Activated gamma-delta T cell treated with Interleukin-2 at 50 U/mL for 16 hours (primary cell): ENCODE data around the gene ZNF646.
A peak's percentile ranks its signal among the peaks of the same experiment; 100 is the strongest.

Experiments used
- DNase-seq: peaks from one replicate; pipeline ENCODE4 v3.0.0-alpha.2; 2020

The ZNF646 gene

DNA sequence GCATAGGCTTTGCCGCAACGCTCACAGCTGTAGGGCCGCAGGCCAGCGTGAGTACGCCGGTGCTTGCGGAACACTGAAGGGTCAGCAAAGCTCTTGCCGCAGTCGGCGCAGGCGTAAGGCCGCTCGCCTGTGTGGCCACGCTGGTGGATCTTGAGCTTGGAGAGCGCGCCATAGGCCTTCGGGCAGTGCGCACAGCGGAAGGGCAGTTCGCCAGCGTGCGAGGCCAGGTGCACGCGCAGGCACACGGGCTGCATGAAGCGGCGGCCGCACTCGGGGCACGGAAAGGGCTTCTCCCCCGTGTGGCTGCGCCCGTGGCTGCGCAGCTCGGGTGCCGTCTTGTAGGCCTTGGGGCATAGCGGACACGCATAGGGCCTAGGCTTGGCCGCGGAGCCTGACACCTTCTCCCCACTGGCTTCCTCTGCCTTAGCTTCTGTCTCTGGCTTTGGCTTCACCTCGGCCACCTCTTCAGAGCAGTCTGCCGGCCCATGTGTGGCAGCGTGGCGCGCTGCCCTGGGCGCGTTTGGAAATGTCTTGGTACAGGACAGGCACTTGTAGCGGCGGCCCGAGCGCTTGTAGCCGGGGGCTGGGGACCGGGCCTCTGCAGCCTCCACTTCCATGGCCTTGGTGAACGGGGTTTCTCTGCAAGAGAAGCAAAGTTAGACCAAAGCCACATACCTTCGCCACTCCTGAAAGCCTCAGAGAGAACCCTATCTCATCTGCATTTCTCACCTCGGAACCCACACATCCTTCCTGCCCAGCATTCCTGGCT lies 10.2 kb upstream of the ZNF646 start:
- DNase-seq: peak; percentile 26

DNA sequence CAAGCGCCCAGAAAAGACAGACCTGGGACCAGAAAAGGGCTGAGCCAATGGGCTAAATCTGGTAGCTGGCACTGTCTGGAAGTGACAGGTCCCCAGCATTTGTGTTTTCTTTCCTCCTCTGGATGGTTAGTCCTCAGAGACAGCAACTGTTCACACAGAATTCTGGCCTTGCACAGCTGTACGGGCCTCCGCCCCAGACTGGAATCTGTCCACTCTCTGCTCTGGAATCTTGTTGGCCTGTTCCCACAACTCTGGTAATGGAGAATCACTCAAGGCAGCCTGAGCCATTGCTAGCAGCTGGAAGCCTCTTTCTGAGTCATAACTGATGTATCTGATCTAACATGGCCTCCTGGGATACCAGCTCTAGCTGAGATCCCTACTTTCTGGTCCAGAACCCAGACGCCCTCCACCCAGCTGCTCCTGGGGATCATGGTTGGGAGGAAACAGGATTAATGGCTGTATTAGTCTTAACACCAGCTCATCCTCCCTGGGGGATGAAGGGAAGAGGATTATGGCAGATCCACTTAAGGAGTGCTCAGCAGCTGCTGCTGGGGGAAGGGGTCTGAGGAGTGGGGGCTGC lies 9.2 kb upstream of the ZNF646 start:
- DNase-seq: no peak

DNA sequence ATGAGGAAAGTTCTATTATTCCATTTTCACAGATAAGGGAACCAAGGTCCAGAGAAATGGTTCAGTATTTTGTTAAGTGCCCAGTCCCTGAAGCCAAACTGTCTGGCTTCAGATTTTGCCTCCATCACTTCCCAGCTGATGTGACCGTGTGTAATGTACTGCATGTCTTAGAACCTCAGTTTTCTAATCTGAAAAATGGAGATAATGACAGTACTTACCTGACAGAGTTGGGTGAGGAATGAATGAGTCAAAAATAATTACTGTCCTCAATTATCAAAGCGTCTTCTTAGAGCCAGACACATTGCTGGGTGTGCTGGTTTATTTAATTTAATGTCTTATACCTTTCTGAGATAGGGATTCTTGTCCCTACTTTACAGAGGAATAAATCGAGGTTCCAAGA lies 6.9 kb upstream of the ZNF646 start:
- DNase-seq: no peak

DNA sequence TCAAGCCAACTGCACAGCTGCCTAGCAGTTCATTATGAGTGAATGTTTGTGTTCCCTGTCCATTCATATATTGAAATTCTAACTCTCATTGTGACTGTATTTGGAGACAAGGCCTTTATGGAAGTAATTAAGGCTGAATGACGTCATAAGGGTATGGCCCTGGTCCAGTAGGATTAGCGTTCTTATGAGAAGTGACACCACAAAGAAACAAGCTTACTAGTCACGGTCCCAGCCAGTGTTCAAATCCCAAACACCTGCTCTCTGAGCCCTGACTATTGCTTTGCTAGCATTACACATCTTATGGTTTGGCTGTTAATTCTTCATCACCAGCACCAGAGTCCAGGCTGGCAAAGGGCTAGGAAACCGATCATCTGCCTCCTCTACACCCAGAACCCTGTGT lies 2.4 kb upstream of the ZNF646 start:
- DNase-seq: no peak

DNA sequence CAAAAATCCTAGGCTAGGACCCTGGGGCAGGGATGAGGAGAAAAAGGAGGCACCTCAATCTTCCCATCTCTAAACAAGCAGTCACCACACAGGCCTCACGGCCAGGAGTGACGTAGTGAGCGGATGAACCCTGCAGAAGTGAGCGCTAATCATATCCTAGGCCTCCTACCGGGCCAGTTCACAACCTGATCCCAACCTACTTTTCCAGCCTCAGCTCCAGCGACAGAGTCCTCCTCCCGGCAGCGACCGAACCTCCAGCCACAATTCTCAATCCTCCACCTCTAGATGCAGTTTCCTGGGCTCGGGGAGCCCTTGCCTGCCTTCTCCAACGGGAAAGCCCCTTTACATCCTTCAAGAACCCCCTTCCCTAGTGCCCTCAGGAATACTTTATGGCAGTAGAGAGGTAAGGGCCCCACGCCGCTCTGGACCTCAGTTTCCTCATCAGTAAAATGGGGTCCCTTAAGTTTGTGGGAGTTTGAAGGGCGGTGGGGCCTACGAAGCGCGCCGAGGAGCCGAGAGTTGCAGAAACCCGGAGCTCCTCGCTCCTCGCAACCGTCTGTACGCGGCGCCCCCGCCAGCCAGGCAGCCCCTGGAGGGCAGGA lies 1.6 kb upstream of the ZNF646 start:
- no peak for DNase-seq

DNA sequence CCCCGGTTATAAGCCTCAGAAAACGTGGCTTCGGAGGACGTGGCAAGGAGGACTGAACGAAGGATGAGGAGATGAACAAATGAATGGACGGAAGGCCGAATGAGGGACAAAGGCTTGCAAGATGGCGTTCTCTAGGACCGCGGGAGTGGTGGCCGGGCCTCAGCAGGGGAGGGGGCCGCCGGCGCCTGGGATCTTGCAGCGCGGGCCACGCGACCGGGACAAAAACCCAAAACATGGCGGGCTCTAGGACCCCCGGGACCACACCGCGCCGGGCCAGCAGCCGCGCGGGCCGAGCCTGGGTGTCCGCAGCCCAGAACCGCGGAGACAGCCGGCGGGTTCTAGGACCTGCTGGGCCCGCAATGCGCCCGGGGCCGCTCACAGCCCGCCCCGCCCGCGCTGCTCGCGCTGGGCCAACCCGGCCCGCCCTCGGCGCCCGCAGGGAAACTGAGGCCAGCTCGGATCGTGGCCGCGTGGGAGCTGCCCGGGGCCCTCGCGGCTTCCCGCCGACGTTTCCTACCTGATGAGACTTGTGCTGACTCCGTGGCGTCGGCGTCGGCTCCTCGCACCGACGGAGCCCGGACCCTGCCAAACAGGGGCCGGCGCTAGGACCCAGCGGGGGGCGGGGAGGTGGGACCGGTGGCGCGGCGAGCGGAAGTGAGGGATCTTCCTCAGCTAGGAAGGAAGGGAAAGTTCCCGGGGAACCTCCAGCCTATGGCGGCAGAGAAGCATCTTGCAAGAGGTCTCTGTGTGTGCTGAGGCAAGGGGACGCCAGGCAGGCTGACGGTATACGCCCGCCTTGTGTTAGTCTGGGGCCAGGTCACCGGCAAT lies 866 bp upstream of the ZNF646 start:
- DNase-seq: peak; percentile 82

DNA sequence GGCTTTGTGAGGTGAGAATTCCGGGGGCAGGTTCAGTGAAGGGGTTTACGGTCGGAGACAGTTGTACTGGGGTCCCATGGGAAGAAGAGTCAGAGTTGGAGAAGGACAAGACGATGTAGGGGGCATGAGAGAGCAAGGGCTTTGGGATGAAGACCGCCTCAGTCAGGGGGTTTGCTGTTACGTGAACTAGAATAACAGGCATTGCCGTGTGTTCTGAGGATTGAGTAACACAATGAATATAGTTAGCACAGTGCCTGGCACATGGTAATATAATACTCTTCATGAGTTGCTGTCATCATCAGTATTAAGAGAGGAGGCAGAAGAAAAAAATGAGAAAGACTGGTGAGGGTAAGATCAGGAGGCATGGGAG lies 577 bp downstream of the ZNF646 start:
- no peak for DNase-seq

DNA sequence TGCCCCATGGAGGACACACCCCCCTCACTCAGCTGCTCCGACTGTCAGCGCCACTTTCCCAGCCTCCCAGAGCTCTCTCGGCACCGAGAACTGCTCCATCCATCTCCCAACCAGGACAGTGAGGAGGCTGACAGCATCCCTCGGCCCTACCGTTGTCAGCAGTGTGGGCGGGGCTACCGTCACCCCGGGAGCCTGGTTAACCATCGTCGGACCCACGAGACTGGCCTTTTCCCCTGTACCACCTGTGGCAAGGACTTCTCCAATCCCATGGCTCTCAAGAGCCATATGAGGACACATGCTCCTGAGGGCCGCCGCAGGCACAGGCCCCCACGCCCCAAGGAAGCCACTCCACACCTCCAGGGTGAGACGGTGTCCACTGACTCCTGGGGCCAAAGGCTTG lies 2.1 kb downstream of the ZNF646 start:
- DNase-seq: no peak

DNA sequence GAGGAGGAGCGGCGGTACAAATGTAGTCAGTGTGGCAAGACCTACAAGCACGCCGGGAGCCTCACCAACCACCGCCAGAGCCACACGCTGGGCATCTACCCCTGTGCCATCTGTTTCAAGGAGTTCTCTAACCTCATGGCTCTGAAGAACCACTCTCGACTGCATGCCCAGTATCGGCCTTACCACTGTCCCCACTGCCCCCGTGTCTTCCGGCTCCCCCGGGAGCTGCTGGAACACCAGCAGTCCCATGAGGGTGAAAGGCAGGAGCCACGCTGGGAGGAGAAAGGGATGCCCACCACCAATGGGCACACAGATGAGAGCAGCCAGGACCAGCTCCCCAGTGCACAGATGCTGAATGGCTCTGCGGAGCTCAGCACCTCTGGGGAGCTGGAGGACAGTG lies 2.8 kb downstream of the ZNF646 start:
- no peak for DNase-seq

DNA sequence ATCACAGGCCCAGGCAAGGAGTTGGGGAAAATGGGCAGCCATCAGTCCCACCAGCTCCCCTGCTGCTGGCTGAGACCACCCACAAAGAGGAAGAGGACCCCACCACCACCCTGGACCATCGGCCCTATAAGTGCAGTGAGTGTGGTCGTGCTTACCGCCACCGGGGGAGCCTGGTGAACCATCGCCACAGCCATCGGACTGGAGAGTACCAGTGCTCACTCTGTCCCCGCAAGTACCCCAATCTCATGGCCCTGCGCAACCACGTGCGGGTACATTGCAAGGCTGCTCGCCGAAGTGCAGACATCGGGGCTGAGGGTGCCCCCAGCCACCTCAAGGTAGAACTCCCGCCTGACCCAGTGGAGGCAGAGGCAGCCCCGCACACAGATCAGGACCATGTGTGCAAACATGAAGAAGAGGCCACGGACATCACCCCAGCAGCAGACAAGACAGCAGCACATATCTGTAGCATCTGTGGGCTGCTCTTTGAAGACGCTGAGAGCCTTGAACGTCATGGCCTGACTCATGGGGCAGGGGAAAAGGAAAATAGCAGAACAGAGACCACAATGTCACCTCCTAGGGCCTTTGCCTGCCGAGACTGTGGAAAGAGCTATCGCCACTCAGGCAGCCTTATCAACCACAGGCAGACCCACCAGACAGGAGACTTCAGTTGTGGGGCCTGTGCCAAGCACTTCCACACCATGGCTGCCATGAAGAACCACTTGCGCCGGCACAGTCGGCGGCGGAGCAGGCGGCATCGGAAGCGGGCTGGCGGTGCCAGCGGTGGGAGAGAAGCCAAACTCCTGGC lies 3.6 kb downstream of the ZNF646 start:
- DNase-seq: no peak

DNA sequence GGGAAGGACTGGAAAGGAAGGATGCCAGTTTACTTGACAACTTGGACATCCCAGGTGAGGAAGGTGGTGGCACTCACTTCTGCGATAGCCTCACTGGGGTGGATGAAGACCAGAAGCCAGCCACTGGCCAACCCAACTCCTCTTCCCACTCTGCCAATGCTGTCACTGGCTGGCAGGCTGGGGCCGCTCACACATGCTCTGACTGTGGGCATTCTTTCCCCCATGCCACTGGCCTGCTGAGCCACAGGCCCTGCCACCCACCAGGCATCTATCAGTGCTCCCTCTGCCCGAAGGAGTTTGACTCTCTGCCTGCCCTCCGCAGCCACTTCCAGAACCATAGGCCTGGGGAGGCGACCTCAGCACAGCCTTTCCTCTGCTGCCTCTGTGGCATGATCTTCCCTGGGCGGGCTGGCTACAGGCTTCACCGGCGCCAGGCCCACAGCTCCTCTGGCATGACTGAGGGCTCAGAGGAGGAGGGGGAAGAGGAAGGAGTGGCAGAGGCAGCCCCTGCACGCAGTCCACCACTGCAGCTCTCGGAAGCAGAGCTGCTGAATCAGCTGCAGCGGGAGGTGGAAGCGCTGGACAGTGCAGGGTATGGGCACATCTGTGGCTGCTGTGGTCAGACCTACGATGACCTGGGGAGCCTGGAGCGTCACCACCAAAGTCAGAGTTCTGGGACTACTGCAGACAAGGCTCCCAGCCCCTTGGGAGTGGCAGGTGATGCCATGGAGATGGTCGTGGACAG lies 4.5 kb downstream of the ZNF646 start:
- no peak for DNase-seq

DNA sequence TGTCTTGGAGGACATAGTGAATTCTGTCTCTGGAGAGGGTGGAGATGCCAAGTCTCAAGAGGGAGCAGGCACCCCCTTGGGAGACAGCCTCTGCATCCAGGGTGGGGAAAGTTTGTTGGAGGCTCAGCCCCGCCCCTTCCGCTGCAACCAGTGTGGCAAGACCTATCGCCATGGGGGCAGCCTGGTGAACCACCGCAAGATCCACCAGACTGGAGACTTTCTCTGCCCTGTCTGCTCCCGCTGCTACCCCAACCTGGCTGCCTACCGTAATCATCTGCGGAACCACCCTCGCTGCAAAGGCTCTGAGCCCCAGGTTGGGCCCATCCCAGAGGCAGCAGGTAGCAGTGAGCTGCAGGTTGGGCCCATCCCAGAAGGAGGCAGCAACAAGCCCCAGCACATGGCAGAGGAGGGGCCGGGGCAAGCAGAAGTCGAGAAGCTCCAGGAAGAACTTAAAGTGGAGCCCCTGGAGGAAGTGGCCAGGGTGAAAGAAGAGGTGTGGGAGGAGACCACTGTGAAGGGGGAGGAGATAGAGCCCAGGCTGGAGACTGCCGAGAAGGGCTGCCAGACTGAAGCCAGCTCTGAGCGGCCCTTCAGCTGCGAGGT lies 5.2 kb downstream of the ZNF646 start:
- no peak for DNase-seq

DNA sequence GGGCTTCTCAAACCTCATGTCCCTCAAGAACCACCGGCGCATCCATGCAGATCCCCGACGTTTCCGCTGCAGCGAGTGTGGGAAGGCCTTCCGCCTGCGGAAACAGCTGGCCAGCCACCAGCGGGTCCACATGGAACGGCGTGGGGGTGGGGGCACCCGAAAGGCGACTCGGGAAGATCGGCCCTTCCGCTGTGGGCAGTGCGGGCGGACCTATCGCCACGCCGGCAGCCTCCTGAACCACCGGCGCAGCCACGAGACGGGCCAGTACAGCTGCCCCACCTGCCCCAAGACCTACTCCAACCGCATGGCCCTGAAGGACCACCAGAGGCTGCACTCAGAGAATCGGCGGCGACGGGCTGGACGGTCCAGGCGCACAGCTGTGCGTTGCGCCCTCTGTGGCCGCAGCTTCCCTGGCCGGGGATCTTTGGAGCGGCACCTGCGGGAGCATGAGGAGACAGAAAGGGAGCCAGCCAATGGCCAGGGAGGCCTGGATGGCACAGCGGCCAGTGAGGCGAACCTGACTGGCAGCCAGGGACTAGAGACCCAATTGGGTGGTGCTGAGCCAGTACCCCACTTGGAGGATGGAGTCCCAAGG lies 5.9 kb downstream of the ZNF646 start:
- DNase-seq: no peak

DNA sequence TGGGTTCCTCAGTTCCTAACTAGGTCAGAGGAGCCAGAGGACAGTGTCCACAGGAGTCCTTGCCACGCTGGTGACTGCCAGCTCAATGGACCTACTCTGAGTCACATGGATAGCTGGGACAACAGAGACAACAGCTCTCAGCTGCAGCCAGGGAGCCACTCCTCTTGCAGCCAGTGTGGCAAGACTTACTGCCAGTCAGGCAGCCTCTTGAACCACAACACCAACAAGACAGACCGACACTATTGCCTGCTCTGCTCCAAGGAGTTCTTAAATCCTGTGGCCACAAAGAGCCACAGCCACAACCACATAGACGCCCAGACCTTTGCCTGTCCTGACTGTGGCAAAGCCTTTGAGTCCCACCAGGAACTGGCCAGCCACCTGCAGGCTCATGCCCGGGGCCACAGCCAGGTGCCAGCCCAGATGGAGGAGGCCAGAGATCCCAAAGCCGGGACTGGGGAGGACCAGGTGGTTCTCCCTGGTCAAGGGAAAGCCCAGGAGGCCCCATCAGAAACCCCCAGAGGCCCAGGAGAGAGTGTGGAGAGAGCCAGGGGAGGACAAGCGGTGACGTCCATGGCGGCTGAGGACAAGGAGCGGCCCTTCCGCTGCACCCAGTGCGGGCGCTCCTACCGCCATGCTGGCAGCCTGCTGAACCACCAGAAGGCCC lies 6.7 kb downstream of the ZNF646 start:
- DNase-seq: no peak

DNA sequence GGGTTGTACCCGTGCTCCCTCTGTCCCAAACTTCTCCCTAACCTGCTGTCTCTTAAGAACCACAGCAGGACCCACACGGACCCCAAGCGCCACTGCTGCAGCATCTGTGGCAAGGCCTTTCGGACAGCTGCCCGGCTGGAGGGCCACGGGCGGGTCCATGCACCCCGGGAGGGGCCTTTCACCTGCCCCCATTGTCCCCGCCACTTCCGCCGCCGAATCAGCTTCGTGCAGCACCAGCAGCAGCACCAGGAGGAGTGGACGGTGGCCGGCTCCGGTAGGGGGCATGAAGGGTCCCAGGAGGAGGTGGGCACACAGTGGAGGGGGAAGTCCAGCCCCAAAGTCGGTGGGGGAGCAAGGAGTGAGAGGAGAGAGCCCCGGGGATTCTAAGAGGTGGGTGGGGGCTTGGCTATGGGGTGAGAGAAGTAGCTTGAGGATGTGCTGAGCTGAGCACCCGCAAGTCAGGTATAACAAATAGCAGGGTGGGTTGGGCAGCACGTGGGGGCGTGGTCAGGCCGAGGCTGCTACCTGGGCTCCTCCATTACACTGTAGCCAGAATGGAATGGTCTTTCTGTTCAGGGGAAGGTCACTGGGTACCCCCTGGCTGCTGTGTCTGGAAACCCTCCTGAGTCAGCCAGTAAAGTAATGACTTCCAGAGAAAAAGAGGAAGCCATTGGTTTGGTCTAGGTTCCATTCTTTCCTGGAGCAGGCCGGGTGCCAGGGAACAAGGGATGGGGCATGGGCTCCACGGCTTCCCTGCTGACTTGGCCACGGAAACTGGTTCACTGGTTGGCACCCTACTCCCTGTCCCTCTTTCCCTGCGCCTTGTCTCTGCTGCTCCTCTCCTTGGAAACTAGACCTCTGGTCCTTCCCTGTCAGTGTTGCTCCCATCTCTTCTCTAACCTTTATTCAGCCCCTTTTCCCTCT lies 7.5 kb downstream of the ZNF646 start:
- no peak for DNase-seq

DNA sequence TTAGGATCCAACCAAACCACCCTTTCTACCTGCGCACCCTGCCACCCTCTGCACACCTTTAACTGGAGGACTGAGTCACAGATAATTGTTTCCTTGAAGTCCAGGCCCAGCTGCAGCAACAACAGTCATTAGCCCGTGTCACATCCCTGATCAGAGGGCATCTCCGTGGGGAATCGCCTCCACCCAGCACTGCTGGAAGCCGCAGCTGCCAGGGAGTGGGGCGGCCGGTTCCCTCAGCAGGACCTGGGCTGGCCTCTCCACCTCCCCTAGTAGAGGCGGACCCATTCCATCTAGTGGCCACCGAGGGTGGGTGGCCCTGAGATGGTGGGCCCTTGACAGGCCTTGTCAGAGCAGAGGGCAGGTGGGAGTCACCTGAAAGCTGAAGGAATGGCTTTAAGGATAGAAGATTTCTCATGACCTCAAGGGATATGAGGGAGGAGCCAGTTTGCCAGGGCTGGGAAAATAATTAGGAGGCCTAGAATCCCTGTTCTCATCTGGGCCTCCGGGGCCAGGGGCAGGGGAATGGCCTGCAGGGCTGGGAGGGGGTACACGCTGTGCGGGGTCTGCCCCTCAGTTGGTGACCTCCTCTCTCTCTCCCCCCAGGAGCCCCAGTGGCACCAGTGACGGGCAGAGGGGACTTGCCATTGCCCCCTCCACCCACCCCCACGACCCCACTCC lies 8.3 kb downstream of the ZNF646 start:
- no peak for DNase-seq

DNA sequence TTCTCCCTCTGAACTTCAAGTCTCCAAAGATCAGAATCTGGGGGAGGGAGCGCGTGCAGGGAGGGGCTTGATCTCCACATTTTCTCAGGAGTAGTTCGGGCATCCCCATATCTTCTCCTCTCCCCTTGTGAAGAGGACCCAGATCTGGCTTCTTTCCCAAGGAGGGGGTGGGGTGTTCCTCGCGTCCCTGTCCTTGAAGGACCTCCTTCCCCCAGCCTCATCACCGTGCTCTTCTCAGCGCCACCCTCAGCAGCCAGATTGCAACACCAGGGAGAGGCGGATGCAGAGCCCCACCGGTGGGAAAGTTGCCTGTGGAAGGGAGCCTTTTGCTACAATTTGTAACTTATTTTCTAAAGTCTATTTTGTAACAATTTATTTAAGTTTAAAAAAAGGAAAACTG lies 8.9 kb downstream of the ZNF646 start:
- no peak for DNase-seq

DNA sequence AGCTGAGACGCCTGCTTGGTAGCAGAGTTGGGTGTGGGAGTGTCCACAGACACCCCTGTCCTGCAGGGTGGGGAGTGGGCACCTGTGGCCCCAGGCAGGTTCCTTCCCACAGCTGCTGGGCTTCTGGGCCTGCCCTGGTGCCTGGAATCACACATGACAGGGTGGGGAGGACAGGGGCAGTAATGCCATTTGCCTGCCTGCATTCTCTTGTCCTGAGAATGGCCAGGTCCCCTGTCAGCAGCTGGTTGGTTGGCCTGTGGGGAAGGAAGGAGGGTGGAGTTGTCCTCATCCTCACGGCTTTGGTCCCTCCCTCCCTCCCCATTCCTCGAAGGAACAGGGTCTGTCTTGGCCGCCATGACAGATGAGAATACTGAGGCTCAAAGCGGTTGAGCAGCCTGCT lies 9.3 kb downstream of the ZNF646 start:
- DNase-seq: no peak

DNA sequence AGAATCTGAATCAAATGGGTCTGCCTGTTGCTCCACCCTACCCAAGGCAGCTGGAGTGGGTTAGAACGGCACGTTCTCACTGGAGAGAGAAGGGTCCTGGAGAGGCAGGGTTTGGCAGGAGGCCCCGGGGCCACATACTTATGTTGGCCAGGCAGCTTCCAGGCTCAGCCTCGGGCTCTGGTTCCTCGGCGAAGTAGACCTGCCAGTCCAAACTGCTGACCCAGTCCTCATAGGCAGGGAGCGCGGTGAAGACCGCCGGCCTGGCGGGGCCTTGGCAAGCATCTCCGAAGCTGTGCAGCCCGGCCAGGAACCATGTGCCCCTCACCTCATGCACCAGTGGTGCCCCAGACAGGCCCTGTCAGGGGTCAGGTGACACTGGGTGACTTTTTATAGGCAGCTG lies 9.8 kb downstream of the ZNF646 start:
- no peak for DNase-seq
